ENCODE results near the gene MGAT3.

DNA sequence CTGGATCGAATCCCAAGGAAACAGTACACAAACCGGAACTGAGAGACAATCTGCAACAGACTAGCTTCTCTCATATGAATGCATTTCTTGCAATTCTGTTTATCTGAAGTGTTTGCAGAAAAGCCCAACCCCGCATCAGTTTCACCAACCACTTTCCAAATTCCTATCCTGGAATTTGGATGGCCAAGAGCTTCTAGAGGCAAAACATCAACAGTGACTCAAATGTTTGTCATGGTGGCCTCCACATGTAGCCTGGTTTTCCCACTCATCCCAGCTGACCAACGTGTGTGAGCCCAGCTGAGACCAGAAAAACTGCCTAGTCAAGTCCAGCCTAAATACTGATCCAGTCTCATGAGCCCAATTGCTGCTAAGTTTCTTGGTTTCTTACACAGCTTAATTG lies 36.9 kb downstream of the MGAT3 start:
- TF ChIP-seq, protein P1, sequence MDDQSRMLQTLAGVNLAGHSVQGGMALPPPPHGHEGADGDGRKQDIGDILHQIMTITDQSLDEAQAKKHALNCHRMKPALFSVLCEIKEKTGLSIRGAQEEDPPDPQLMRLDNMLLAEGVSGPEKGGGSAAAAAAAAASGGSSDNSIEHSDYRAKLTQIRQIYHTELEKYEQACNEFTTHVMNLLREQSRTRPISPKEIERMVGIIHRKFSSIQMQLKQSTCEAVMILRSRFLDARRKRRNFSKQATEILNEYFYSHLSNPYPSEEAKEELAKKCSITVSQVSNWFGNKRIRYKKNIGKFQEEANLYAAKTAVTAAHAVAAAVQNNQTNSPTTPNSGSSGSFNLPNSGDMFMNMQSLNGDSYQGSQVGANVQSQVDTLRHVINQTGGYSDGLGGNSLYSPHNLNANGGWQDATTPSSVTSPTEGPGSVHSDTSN (CRISPR knock-in tag; IDR thresholded peaks at IDR 0.05), result no peak
- no peak for TF ChIP-seq ZNF747 (tag by site-specific recombination; IDR thresholded peaks at IDR 0.05)
- TF ChIP-seq, protein P2, sequence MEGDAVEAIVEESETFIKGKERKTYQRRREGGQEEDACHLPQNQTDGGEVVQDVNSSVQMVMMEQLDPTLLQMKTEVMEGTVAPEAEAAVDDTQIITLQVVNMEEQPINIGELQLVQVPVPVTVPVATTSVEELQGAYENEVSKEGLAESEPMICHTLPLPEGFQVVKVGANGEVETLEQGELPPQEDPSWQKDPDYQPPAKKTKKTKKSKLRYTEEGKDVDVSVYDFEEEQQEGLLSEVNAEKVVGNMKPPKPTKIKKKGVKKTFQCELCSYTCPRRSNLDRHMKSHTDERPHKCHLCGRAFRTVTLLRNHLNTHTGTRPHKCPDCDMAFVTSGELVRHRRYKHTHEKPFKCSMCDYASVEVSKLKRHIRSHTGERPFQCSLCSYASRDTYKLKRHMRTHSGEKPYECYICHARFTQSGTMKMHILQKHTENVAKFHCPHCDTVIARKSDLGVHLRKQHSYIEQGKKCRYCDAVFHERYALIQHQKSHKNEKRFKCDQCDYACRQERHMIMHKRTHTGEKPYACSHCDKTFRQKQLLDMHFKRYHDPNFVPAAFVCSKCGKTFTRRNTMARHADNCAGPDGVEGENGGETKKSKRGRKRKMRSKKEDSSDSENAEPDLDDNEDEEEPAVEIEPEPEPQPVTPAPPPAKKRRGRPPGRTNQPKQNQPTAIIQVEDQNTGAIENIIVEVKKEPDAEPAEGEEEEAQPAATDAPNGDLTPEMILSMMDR (tag by site-specific recombination; IDR thresholded peaks at IDR 0.05), result no peak
- TF ChIP-seq ZNF423 (tag by site-specific recombination; IDR thresholded peaks at IDR 0.05), result no peak
- TF ChIP-seq, protein P3, sequence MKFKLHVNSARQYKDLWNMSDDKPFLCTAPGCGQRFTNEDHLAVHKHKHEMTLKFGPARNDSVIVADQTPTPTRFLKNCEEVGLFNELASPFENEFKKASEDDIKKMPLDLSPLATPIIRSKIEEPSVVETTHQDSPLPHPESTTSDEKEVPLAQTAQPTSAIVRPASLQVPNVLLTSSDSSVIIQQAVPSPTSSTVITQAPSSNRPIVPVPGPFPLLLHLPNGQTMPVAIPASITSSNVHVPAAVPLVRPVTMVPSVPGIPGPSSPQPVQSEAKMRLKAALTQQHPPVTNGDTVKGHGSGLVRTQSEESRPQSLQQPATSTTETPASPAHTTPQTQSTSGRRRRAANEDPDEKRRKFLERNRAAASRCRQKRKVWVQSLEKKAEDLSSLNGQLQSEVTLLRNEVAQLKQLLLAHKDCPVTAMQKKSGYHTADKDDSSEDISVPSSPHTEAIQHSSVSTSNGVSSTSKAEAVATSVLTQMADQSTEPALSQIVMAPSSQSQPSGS (tag by site-specific recombination; IDR thresholded peaks at IDR 0.05; ENCODE audit: low read depth), result no peak
- no peak for TF ChIP-seq ZNF24 (tag by site-specific recombination; IDR thresholded peaks at IDR 0.05)
- no peak for TF ChIP-seq ZNF138 (tag by site-specific recombination; IDR thresholded peaks at IDR 0.05; ENCODE audit: borderline replicate concordance)
